ENCODE data around the gene BBS2.

Gene BBS2

GRCh38 chr16:56520251-56520577 lies 390 bp upstream of the BBS2 start:
- no peak for DNase-seq (ENCODE audit: low spot score)
- TF ChIP-seq, protein P1, sequence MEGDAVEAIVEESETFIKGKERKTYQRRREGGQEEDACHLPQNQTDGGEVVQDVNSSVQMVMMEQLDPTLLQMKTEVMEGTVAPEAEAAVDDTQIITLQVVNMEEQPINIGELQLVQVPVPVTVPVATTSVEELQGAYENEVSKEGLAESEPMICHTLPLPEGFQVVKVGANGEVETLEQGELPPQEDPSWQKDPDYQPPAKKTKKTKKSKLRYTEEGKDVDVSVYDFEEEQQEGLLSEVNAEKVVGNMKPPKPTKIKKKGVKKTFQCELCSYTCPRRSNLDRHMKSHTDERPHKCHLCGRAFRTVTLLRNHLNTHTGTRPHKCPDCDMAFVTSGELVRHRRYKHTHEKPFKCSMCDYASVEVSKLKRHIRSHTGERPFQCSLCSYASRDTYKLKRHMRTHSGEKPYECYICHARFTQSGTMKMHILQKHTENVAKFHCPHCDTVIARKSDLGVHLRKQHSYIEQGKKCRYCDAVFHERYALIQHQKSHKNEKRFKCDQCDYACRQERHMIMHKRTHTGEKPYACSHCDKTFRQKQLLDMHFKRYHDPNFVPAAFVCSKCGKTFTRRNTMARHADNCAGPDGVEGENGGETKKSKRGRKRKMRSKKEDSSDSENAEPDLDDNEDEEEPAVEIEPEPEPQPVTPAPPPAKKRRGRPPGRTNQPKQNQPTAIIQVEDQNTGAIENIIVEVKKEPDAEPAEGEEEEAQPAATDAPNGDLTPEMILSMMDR (IDR thresholded peaks at IDR 0.05; ENCODE audit: extremely low read depth, insufficient read depth, missing control alignments): no peak
- in situ Hi-C loops (cut with MboI; ENCODE audit: low pct_unique_long_range_greater_than_20kb, low sequenced_read_pairs, unreplicated experiment): no loop called here

- in situ Hi-C loops (cut with MboI; ENCODE audit: low pct_unique_long_range_greater_than_20kb, low sequenced_read_pairs, unreplicated experiment): no loop called here
- TF ChIP-seq, protein P1 (IDR thresholded peaks at IDR 0.05; ENCODE audit: extremely low read depth, insufficient read depth, missing control alignments): no peak
- DNase-seq (ENCODE audit: low spot score): no peak
These were observed 1.4 kb downstream of the BBS2 start for GRCh38 chr16:56518425-56518824.

DNA sequence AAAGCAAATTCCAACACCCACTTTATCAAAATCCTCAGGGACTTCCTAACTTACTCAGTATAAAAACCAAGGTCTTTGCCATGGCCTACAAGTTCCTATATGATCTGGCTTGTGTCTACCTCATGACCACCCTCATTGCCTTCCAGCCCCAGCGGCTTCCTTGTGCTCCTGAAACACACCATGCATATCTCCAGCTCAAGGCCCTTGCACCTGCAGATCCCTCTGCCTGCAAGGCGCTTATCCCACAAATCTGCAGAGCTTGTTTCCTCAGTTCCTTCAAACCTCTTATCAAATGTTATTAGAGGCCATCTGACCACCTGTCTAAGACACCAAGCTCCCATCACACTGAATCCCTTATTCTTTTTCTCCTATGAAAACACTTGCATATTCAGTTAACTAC lies 2.6 kb downstream of the BBS2 start:
- TF ChIP-seq, protein P1 (IDR thresholded peaks at IDR 0.05; ENCODE audit: extremely low read depth, insufficient read depth, missing control alignments): no peak
- no peak for DNase-seq (ENCODE audit: low spot score)

DNA sequence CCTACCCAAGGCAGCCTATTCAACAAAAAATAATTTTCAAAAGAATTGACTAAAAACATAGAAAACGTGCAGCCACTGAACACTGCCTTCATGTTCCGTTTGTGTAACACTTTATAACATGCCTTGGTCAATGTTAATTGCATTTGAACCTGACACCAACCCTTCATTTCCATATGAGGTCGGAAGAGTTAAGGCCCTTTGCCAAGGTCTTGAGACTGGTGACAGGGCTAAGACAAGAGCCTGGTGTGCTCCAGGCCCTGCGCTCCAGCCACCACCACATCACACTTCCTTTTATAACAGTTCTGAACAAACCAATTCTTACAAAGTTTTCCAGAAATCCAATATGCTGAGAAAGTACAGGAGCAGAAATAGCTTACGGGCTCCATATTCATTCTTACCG lies 4.2 kb downstream of the BBS2 start:
- TF ChIP-seq, protein P1 (IDR thresholded peaks at IDR 0.05; ENCODE audit: extremely low read depth, insufficient read depth, missing control alignments): no peak
- no peak for DNase-seq (ENCODE audit: low spot score)
- in situ Hi-C loops (cut with MboI; ENCODE audit: low pct_unique_long_range_greater_than_20kb, low sequenced_read_pairs, unreplicated experiment): no loop called here

More for the DNA sequence above, 2.6 kb downstream of the BBS2 start:
- in situ Hi-C loops (cut with MboI; ENCODE audit: low pct_unique_long_range_greater_than_20kb, low sequenced_read_pairs, unreplicated experiment): no loop called here

DNA sequence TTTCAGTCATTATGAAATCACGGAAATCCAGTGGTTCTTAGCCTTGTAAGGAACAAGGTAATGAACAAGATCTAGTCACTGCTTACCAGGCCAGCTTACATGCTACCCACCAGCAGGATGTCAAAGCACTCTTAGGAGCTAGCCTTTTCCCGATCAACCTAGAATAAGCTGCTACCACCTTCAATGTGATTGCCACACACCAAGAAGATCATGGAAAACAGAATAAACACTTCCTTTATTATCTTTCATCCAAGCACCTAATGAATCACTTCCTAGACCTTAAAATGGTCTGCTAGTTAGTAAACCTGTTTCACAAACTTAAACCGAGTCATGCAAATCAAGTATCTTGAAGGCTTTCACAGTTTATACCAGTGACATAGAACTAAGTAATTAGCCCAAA lies 5.0 kb downstream of the BBS2 start:
- TF ChIP-seq, protein P1 (IDR thresholded peaks at IDR 0.05; ENCODE audit: extremely low read depth, insufficient read depth, missing control alignments): no peak
- no peak for DNase-seq (ENCODE audit: low spot score)
- in situ Hi-C loops (cut with MboI; ENCODE audit: low pct_unique_long_range_greater_than_20kb, low sequenced_read_pairs, unreplicated experiment): no loop called here

DNA sequence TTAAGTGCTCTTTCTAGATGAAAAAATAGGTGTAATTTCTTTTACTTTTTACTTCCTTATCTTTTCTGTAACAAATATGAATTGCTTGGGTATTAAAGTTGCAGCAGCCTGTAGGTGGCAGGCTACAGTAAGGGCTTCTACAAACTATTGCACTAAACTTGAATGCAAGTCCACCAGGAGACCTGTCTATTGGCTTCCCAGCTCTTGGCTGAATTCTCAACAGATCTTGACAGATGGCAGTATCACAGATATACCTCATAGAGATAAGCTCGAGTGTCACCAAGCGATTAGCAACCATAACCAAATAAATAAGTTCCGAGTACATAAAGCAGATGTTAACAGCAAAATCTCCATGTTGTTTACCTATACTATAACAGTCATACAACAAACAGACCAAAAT lies 5.9 kb downstream of the BBS2 start:
- TF ChIP-seq, protein P1 (IDR thresholded peaks at IDR 0.05; ENCODE audit: extremely low read depth, insufficient read depth, missing control alignments): peak; percentile 58
- peak; percentile 42 for DNase-seq (ENCODE audit: low spot score)
- in situ Hi-C loops (cut with MboI; ENCODE audit: low pct_unique_long_range_greater_than_20kb, low sequenced_read_pairs, unreplicated experiment): no loop called here

DNA sequence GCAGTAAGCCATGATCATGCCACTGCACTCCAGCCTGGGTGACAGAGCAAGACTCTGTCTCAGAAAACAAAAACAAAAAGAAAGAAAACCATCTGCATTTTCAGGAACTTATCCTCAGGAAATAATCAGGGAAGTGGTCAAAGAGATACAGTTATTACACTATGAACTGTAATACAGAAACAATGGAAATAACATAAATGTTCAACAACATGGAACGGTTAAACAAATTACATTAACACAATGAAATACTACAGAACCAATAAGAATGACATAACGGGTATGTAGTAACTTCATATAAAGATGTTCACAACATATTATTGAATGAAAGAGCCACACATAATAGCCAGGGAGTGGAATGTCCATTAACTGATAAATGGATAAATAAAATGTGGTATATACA lies 6.7 kb downstream of the BBS2 start:
- DNase-seq (ENCODE audit: low spot score): no peak
- TF ChIP-seq, protein P1 (IDR thresholded peaks at IDR 0.05; ENCODE audit: extremely low read depth, insufficient read depth, missing control alignments): no peak
- in situ Hi-C loops (cut with MboI; ENCODE audit: low pct_unique_long_range_greater_than_20kb, low sequenced_read_pairs, unreplicated experiment): no loop called here

Data from GM13977 (cell line).